K562 (cell line): ENCODE data around the gene KAZN. TPM values are rescaled to one million over a fixed set of nuclear protein-coding genes. Genes with fewer than 3 reads are reported as not detected.

Experiments
- BACH1 ChIP-seq: fragments of 200-800 bp; sonication (Bioruptor generic); IDR thresholded peaks from 2 replicates; pipeline ENCODE4 v1.6.1; 2016; ENCODE audit warnings: missing genetic modification characterization, missing compliant biosample characterization
- CHD7 ChIP-seq: fragments of 200-600 bp; sonication (generic); IDR thresholded peaks from one replicate; pipeline ENCODE4 v1.6.1; 2012; ENCODE audit warnings: mild to moderate bottlenecking, low read depth, low read length, inconsistent platforms
- EGR1 ChIP-seq: fragments of 450-650 bp; conservative IDR thresholded peaks from 2 replicates; pipeline ENCODE4 v1.6.1; 2017; ENCODE audit warnings: mild to moderate bottlenecking
- FOS ChIP-seq: IDR thresholded peaks from 3 replicates; pipeline ENCODE4 v1.6.1; 2011; ENCODE audit not compliant: insufficient read length; ENCODE audit errors: extremely low read depth
- FOXA1 ChIP-seq: fragments of 450-650 bp; IDR thresholded peaks from 2 replicates; pipeline ENCODE4 v1.6.1; 2016; ENCODE audit warnings: mild to moderate bottlenecking, borderline replicate concordance
- ID3 ChIP-seq, 2 experiments: fragments of 250-450 bp in 1 of 2; fragments of 450-650 bp in 1 of 2; sonication (Bioruptor Pico) in 1 of 2; IDR thresholded peaks; 2 replicates each; pipeline versions ENCODE4 v1.6.1 to v1.8.0; 2016 to 2021; ENCODE audit warnings: mild to moderate bottlenecking in 2 of 2, moderate library complexity in 2 of 2, missing compliant biosample characterization in 1 of 2, missing genetic modification characterization in 1 of 2
- NFXL1 ChIP-seq: fragments of 450-650 bp; formaldehyde crosslinking; IDR thresholded peaks from 2 replicates; pipeline ENCODE4 v1.4.0; 2021; ENCODE audit warnings: mild to moderate bottlenecking
- NUFIP1 ChIP-seq: fragments of 450-650 bp; IDR thresholded peaks from 2 replicates; pipeline ENCODE4 v1.6.1; 2018; ENCODE audit not compliant: partially characterized antibody
- PRDM10 ChIP-seq: fragments of 450-650 bp; IDR thresholded peaks from 2 replicates; pipeline ENCODE4 v1.6.1; 2018; ENCODE audit not compliant: partially characterized antibody
- SIN3B ChIP-seq: fragments of 450-650 bp; IDR thresholded peaks from 2 replicates; pipeline ENCODE4 v1.6.1; 2017; ENCODE audit warnings: low read depth, mild to moderate bottlenecking, moderate library complexity
- SMARCC2 ChIP-seq: fragments of 450-650 bp; IDR thresholded peaks from 2 replicates; pipeline ENCODE4 v1.6.1; 2017; ENCODE audit warnings: antibody characterized with exemption, moderate library complexity, mild to moderate bottlenecking, low read depth
- SUPT5H ChIP-seq: fragments of 450-650 bp; IDR thresholded peaks from 2 replicates; pipeline ENCODE4 v1.6.1; 2016
- TAF9B ChIP-seq: fragments of 450-650 bp; IDR thresholded peaks from 2 replicates; pipeline ENCODE4 v1.6.1; 2018; ENCODE audit warnings: mild to moderate bottlenecking; ENCODE audit not compliant: partially characterized antibody
- ZNF184 ChIP-seq: sonication (generic); formaldehyde crosslinking; IDR thresholded peaks from 2 replicates; pipeline ENCODE4 v1.5.0; 2020; ENCODE audit warnings: missing genetic modification reagents
- ZNF408 ChIP-seq: fragments of 250-450 bp; sonication (Bioruptor Pico); IDR thresholded peaks from 2 replicates; pipeline ENCODE4 v1.4.0; 2020; ENCODE audit warnings: low read depth, mild to moderate bottlenecking, moderate library complexity
- polyA plus RNA-seq, 8 experiments: library from polyadenylated mRNA; depleted of rRNA in 4 of 8; stranded (reverse) in 5 of 8; unstranded in 3 of 8; fragments of >200 nt; fragmentation: Nextera tagmentation in 2 of 8; fragmentation: Illumina TruSeq in 1 of 8; extraction: Ambion mirVana in 2 of 8; extraction: Trizol in 1 of 8; gene quantifications; 2 replicates each; pipeline versions ENCODE4 v1.2.1 to v1.2.3, GENCODE V29; 2011 to 2014; ENCODE audit warnings: inconsistent platforms in 1 of 8, missing spikeins in 1 of 8
- total RNA-seq, 7 experiments: library from RNA; depleted of rRNA in 6 of 7; stranded (reverse); fragments of >200 nt in 6 of 7; fragmentation: Illumina TruSeq in 2 of 7; extraction: Trizol in 2 of 7; gene quantifications; 2 replicates each; pipeline versions ENCODE4 v1.2.1 to v1.2.3, GENCODE V29; 2011 to 2021; ENCODE audit warnings: low replicate concordance in 1 of 7

KAZN gene
- total and polyA plus RNA-seq, 9 of the 15 experiments (the other 6 are each of a cell fraction or from before 2014, with no cell fraction given): 2.1 to 21.6 (median 5.4) TPM

- TF ChIP-seq CHD7 (no peak), ZNF184 (CRISPR knock-in tag) (no peak), EGR1 (no peak), BACH1 (tag) (no peak), FOS (no peak), NUFIP1 (no peak), SMARCC2 (no peak), TAF9B (no peak), SIN3B (no peak), PRDM10 (no peak), SUPT5H (no peak), ID3 (CRISPR knock-in tag; IDR thresholded peaks at IDR 0.05) (no peak), ID3 (tag; IDR thresholded peaks at IDR 0.05) (no peak), FOXA1 (no peak), NFXL1 (CRISPR knock-in tag) (no peak), ZNF408 (CRISPR knock-in tag) (no peak)
These were observed 430.6 kb downstream of the KAZN start (continued) for GRCh38 chr1:15029036-15029435.
